Middle frontal gyrus (tissue), 1 donor: Measurements from ENCODE around the gene CNTFR.

Experiments used
- DNase-seq: peaks from one replicate; pipeline ENCODE4 v3.0.0-alpha.2; 2015; ENCODE audit warnings: low spot score; ENCODE audit errors: extremely low spot score

CNTFR gene

DNA sequence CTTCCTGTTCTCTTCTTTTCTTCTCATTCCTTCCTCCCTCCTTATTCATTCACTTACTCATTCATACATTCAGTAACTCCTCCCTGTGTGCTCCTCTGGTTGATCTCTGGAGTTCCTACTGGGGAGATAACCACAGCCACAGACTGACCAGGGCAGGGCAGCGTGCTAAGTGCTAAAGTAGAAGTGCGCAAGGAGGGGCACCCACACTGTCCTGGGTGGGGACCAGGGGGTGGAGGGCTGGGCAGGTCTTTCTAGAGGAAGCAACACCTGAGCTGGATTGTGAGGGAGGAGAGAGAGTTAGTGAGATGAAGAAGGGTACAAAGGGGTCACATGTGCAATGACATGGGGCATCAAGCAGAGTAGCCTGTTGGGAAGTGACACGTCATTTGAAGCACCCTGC, 80.6 kb downstream of the CNTFR start:
- DNase-seq, result no peak

GRCh38 chr9:34508463-34508862, 81.1 kb downstream of the CNTFR start:
- no peak for DNase-seq

DNA sequence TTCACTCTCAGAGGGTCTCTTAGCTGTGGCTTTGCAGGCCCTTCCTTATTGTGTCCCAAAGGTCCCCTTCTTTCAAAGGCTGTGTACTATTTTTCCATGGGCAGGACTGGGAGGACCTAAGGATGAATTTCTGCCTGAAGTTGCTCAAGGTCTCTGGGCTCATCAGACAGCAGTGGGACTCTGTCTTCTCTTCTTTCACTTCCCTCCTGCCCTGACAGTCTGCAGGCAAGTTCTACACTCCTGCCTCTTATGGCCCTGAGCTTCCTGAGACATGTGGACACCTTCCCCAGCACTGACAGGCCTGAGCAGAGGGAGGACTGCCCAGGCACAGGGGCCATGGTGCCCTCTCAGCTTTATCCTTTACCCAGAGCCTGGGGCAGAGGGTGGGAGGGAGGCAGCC, 81.6 kb downstream of the CNTFR start:
- no peak for DNase-seq

DNA sequence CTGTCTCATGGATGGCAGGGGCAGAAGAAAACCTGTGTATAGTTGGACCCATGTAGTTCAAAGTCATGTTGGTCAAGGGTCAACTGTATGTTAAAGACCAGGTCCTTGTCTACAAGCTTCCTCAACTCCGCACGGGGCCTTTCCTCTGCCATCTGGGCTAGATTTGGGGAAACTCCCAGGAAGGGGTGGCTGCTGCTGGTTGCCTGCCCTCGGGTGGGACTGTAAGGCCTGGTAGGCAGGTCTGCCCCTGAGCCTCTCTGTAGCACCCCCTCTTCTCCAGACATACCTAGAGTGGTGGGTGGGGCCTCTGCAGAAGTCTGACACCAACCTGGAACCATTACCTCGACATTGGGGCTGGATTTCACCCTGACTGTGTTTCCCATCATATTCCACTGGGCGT, 82.0 kb downstream of the CNTFR start:
- no peak for DNase-seq

GRCh38 chr9:34506623-34507022, 82.9 kb downstream of the CNTFR start:
- no peak for DNase-seq

DNA sequence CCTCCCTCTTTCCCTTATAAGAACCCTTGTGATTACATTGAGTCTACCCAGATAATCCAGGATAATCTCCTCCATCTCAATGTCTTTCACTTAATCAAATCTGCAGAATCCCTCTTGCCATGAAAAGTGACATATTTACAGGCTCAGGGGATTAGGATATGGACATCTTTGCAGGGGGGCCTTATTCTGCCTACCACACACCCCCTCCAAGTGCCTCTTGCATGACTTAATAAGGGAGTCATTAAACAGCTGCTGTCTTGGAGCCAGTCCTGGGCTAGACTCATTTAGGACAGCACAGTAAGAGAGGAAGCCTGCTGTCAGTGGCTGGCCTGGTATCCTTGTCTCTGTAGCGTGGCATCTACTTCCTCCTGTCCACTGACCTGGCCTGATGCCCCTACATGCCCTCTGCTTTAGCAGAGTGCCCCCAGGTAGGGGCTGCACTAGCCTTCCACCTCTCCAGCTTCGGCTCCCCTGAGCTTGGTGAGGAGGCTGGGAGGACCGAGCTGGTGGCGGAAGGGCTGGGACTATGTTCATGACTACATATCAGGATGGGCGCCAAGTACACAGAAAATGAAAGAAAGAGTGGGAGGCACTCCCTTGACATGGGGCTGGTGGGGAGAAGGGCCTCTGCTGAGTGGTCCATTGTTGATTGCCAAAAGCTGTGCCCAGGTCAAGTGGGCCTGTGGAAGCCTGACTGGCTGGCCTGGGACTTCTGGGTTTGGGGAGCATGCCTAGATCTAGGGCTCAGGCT, 84.0 kb downstream of the CNTFR start:
- no peak for DNase-seq

GRCh38 chr9:34503406-34503805, 86.1 kb downstream of the CNTFR start:
- DNase-seq, result no peak

DNA sequence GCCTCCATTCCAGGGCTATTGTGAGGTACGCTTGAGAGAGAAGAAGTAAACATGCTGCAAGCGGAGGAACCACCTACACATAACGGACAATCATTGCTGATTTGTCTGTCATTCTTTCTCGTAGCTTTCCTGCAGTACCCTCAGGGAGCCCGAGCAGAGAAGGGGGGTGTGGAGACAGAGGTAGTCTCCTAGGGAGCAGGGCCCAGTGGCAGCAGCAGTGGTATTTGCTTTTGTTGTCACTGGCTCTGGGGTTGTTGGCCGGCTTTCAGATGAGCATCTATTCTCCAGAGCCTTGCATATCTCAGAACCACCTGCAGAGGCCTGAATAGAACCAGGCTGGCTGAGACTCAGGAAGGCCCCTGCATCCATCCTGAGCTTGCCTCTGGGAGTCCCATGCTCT, 86.6 kb downstream of the CNTFR start:
- DNase-seq, result no peak

GRCh38 chr9:34502471-34502870, 87.1 kb downstream of the CNTFR start:
- no peak for DNase-seq

DNA sequence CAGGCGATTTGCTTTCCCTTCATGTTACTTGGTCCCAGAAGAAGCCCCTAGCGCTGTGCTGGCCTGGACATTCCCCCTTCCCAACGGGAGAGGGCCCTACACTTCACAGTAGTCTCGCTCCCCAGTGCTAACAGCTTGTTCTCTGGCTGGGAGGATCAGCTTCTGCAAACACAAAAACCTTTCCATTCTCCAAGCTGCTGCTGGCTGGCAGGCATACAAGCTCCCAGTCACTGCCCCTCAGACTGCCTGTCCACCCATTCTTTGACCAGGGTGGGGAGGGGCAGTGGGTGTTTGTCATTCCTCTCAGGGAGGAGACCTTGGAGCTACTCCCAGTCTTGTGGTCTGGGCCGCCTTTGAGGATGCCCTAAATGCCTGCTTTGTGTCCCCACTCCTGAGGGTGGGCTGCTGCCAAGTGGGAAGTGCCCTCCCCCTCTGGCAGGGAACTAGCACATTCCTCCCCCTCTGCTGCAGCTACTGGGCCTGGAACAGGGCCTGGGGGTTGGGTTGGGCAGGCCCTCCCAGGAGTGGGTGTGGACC, 87.6 kb downstream of the CNTFR start:
- DNase-seq, result peak; percentile 86
